ENCODE data around the gene ATXN3L.

The ATXN3L gene

DNA sequence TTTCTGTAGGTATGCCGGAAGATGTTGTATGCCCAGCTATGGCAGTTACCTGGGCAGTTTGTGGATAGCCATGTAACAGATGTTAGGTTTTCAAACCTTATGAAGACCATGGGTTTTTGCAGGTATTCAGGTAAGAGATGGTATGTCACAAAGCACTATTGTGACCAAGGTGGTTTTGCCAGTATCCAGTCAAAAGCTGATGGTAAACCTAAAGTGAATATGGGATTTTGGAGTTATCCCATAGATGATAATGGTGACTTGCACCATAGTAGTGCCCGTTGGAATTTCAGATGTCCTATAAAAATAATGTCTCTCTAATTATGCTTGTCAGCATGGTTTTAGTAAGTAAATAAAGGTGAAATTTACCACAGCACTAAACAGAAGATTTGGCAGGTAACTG is at the start of gene ATXN3L:
TSS of gene ATXN3L (minus strand) at position 101 of the 400 bp plus-strand sequence. CDS start 119 bp downstream, outside the sequence.
- DNase-seq: no peak

DNA sequence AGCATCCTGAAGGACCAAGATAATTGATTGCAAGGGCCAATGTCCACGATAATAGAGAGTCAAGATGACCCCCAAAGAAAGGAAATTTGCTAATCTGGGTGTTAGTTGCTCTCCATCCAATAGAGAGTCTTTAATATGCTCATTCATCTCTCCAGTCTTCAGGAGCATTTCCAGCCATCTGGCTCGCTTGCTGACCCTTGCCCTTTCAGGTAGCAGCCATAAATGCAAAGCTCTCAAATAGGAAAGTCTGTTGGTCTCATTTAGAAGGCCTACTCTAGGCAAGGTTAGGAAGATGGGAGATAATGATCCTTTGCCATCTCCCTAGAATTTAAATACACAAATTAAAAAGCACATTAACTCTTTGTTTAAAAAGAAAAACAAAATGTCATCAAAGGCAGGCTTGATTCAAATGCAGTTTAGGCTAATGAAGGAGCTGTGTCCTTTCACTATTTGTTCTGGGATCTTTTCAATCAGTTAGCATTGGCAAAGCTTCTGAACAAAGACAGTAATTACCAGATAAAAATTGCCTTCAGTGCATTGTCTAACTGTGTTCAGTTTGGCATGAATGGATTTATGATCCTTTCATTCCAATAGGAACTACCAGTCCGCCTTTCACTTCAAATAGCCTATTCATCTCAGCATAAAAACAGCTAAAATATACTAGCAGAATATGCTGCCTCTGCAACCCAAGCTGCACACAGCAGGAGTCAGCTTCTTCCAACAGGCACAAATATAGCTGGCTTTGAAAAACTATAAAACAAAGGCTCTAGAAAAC is 49.6 kb upstream of the ATXN3L start:
- DNase-seq: no peak

DNA sequence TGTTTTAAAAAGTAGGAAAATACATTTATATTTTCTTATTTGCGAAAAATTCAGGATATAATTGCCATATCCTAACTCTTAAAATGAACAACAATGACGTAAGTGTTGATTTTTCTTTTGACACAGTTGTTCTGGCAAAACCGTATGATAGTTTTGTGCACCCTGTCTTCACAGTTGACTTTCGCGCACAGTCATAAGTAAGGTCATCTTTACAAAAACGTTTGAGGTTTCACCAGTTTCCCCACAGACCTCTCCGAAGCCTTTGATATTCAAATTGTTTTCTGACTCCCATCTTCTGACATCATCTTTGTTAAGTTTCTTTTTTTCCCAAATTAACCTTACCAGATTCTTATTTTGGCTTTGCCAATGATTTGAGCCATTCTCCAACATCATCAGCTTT is 48.1 kb upstream of the ATXN3L start:
- DNase-seq: no peak

DNA sequence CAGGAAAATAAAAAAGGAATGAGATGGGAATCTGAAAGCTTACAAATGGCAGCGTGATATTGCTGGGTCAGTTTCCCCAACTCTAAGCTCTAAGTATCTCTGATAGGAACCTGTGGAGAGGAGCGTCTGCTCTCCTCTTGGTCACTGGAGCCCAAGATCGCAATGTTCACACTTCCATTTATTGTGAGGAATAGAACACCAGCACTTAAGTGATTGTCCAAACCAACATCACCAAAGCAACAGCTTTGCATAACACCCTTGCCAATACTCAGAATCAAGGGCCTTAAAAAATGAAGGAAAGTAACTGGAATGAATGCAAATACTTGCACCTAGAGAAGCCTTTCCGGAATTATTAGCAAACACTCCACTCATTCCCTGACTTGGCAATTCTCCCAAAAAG is 46.8 kb upstream of the ATXN3L start:
- DNase-seq: no peak

DNA sequence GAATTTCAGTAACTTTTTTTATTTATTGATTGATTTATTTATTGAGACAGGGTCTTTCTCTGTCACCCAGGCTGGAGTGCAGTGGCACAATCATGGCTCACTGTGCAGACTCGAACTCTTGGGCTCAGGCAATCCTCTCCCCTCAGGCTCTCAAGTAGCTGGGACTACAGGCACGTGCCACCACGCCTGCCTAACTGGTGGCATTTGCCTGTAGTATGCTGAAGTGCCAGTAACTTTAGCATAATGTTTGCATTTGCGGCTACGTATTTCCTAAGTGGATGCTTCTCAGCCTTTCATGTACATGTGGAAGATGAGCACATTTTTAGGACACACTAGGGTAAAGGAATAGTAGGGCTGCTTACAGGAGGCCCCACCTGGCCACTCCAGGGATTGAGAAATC is 45.3 kb upstream of the ATXN3L start:
- no peak for DNase-seq

DNA sequence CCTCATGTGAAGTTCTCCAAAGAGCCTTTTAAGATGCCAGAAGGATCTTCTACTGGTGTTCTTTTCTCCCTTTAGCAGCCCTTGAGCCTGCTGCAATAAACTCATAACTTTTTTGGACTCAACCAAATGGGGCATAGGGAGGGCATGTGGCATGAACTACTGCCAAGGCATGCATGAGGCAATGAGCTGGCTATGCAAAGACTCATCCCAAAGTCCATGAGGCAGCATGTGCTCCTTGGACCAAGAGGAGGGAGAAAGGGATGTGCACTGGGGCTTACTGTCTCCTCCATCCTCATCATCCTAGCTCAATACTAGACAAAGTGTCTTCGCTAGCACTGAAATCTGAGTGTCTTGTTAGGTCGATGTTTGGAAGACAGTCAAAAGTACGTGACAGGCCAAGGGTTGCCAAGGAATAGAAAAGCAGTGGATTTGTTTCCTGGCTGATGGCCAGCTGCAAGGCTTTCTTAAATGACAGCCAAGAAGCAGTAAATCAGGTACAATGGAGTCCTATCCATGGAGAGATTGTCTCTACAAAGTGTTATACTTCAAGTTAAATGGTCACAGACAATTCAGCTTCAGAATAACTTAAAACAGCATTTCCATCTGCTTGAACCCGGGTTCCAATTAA is 44.5 kb upstream of the ATXN3L start:
- DNase-seq: no peak

DNA sequence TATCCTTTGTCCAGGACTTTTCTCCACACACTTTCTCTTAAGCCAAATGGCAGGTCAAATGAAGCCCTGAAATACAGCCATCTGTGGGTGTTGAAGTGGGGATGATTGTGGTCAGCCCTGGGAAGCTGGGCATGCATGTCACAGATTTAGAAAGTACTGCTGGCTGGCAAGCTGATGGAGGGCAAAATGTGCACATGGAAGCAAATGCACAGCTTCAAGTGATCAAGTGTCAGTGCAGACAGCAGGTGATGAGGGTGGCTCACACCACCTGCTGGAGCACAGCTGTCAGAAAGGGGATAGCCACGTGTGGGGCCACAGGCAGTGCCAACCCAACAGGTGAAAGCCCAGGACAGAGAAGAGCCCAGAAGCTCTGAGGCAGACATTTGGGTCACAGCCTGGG is 40.3 kb upstream of the ATXN3L start:
- no peak for DNase-seq

DNA sequence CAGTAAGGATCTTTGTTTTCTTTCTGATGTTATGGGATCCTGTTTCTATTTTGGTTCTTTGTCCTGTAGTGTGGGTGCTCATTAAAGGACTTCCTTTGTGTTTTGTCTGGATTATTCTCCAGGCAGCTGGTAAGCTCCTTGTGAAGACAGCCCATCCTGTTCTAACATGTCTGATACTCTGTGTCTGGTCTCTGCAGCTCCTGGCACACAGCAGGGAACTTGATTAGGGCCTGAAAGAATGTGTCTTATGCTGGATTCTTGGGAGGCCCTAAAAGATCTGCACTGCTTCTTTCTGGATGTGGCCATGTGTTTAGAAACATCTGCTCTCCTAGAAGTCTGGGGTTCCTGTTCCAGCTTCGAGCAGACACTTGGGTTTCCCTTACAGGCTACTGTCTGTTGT is 38.1 kb upstream of the ATXN3L start:
- DNase-seq: no peak

DNA sequence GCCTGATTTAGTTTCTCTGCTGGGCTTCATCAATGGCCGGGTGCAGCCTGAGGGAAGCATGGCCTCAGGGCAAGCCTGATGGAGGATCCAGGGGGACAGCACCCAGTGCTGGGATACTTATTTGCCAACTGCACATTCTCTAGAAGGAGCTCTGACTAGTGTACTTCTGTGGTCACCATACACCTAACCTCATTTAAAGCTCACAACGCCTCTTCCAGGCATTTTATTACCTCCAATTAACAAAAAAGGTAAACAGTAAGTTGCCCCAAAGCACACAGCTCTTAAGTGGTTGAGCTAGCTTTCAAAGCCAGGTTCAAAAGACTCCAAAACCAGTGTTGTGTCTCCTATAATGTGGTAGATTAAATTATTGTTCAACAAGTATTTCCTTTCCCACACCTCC is 26.8 kb upstream of the ATXN3L start:
- DNase-seq: no peak

DNA sequence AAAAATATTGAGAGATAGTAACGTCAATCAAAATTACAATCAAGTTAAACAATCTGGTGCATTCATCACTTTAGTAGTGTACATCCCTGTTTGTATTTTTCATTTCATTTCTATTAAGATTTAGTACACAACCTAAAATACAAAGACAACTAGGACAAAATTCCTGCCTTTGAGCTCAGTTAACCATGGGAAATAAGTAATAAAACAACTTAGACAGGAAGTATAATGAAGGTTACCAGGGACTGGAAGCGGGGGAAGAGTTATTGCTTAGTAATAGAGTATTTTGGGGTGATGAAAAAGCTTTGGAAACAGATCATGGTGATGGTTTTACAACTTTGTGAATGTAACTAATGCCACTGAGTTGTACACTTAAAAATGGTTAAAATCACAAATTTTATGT is 25.6 kb upstream of the ATXN3L start:
- DNase-seq: no peak

DNA sequence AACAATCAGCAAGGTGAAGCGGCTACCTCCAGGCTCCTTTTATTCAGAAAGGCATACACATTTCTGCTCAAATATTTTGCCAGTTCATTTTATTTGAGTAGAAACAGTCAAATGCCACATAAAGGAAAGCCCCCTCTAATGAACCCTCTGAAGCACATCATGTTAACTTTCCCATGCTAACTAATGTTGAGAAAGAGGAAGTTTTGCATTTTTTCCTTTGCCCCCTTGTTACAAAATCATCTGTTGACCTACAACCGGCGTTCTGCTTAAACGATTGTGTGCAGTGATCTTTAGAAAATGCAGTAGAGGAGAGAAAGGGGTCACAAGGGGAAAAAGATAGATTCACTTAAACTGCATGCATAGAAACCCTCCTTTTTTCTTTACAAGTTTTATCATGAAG is 25.2 kb upstream of the ATXN3L start:
- DNase-seq: no peak

DNA sequence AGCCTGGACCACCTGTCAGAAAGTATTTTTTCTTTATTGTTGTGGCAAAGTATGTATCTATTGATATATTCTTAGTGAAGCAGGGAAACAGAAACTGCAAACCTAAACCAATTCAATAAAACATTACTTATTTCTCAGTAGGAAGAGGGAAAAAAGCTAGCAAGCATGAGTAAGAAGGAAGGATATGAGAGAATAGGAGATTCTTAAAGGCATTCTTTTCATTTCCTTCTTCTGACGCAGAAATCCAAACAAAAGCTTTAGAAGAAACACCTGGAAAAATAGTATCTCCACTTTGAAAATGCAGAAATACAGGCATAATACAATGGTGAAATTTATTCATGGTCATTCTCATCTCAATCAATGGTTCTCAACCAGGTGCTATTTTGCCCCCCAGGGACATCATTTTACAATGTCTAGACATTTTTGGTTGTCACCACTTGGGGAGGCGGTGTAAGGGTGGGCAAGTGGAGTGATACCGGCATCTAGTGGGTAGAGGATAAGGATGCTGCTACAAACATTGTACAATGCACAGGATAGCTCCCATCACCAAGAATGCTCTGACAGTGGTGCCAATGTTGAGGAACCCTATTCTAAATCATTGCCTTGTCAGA is 21.7 kb upstream of the ATXN3L start:
- no peak for DNase-seq

DNA sequence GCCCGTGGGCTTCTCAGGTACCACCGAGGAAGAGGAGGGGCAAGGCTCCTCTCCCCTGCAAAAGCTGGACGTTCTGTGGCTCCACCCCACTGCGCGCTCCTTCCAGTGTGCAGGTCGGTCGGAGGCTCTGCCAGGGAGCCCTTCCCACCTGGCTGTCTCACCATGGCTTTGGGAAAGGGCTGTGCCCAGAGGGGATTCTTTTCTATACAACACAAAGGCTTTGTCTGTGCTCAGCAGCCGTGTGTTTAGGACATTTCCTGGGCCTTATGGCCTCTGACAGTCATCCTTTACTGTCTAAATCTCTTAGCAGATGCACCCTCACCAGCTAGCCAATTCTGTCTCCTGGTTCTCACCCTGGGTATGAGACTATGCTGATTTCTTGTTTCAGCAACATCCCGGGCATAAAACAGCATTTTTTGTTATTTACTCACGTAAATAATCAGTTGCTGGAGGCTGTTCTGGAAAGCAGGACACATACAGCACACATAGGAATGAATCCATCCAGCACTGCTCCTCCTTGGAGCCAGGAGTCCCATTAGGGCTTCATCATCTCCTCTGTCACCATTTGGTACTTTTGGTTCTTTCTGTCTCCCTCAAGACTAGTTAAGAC is 20.4 kb upstream of the ATXN3L start:
- DNase-seq: no peak

DNA sequence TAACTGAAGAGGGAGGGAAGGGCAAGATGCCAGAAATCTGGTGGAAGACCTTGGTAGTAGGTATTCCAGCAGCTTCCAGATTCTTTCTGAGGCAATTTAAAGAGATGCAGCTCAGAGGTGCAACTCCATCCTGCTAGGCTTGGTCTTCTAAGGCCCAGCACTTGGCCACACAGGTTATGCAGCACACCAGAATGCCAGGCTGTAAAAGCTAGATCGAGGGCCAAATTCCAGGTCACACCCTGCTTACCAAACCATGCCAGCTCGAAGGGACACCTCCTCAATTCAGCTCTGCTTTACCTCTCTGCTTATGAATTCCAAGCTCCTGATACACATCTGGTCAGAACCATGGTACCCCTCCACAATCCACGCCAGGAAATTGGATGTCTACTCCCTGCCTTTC is 19.8 kb upstream of the ATXN3L start:
- DNase-seq: no peak

DNA sequence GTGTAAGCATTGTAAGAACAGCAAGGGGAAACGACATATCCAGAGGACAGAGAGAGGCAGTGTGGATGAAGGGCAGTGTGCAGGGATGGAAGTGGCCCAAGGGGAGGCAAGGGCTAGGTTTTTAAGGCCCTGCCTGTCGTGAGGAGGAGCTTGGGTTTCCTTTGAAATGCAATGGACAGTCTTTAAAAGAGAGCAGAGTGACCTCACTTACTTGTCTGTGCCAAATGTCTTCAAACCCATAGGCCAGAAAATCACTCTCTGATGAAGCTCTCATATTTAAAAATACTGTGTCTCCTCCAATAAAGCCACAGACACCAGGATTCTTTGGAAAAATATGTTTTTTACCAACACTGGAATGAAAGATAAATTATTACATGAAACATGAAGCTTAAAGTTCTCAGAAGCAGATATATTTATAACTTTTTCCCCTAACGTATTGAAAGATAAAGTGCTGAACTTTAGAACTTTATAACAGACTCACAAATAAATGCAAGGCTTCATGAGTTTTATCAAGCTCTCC is 19.2 kb upstream of the ATXN3L start:
- DNase-seq: no peak

DNA sequence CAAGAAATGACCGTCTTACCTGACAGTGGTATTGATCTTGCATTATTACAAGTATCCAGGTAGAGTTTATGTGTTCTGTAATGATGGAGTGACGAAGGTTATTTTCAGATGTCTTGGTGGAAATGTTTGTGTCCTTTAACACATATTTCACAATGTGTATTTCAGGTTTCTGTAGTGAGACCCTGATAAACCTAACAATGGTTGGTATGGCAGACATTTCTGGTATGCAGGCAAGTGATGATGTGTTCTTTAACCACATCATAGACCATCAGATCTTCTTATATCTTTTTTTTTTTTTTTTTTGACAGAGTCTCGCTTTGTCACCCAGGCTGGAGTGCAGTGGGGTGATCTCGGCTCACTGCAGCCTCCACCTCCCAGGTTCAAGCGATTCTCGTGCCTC is 14.6 kb upstream of the ATXN3L start:
- DNase-seq: no peak

DNA sequence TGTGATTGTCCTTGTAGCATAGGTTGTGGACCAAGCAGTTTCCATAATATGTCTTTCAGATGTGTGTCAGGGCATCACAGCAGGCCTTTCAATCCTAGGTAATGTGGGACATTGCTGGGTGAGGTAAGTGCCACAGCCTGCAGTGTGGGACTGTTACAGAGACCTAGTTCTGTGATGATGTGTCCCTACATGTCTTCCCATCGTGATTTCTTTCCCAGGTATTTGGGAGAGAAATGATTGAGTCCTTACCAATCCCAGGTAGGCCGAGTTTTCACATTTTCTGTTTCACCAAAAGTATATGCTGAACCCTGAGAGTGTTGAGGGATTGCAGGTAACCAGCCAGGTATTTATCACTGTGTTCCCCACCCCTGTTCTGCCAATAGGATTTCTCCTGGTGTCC is 10.6 kb upstream of the ATXN3L start:
- DNase-seq: no peak

DNA sequence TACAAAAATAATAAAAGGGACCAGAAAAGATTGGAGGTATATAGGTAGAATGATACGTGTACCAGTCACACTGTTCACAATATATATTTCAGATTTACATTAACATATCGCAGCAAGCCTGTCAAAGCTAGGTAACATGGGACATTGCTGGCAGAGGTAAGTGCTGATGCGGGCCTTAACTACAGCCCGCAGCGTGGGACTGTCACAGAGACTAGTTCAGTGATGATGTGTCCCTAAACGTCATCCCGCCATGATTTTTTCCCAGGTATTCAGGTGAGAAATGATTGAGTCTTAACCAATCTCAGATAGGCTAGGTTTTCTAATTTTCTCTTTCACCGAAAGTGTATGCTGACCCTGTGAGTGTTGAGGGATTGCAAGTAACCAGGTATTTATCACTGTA is 7.8 kb upstream of the ATXN3L start:
- DNase-seq: no peak

DNA sequence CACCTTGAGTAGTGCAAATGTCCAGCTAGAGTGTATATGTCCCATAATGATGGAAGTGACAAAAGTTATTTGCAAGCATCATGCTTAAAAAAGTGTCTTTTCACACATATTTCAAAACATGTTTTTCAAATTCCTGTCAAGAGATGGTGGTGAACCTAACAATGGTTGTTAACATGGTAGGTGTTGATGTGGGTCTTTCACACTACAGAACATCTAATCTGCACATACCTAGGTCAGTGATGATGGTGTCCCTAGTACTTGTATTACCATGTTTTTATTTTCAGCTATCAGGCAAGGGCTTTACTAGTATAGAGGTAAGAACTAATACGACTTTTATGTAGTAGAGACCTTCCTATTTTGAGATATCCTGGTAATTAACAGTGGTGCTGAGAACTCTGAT is 3.4 kb upstream of the ATXN3L start:
- DNase-seq: no peak

DNA sequence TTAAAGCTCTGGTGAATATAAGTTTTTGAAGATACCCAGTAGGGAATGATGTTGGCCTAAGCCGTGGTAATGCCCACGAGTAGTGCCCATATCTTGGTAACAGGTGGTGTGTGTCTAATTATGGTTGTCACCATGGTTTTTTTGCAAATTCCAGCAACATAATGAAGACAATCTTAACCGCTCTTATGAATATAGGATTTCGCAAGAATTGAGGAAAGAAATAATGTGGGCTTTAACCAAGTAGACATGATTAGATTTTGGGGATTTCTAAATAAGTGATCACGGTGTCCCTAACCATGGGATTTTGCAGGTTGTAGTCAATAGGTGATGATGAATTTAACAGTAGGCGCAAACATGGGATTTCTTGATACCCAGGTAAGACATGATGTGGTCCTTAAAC is 2.5 kb downstream of the ATXN3L start:
- DNase-seq: no peak

DNA sequence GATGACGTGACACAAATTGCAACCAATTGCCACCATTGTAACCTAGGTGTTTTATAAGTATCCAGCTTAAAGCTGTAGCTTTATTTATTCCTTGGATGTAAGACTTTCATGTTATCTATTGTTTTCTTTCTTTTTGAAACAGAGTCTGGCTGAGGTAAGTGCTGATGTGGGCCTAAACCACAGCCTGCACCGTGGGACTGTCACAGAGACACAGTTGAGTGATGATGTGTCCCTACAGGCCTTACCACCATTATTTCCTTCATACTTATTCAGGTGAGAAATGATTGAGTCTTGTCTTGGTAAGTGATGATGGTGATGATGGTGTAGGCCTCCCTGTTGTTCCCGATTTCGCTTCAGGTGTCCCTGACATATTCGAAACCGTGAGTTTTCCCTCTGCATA is 8.3 kb downstream of the ATXN3L start:
- DNase-seq: no peak

DNA sequence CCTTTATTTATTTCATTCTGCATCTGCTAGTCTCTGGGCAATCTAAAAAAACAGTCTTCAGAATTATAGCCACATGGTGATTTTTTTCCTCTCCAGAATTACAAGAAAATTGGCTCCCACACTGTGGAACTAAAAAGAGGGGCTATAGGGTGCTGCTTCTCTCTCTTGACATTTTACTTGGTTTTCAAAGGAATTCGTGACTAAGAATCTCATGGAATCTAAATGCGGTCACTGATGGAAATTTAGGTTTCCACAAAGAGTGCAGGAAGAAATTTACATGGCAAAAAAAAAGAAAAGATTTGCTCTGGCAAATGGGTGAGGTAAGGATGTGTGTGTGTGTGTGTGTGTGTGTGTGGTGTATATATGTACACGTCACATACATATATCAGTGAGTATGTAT is 10.2 kb downstream of the ATXN3L start:
- DNase-seq: no peak

DNA sequence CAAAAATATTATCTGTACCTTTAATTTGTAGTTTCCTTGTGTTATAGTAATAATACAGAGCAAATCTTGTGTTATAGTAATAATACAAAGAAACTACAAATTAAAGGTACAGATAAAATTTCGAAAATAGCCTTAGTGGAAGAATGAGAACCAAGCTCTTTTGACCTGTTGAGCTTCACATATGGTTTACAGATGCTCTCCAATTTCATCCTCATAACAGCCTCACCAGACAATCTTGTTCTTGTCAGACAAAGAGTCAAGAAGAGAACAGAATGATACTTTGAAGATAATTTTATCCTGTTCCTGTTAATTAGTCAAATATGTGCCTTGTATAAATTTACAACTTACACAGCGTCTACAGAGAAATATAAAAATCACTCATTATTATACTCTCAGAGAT is 12.8 kb downstream of the ATXN3L start:
- DNase-seq: no peak

DNA sequence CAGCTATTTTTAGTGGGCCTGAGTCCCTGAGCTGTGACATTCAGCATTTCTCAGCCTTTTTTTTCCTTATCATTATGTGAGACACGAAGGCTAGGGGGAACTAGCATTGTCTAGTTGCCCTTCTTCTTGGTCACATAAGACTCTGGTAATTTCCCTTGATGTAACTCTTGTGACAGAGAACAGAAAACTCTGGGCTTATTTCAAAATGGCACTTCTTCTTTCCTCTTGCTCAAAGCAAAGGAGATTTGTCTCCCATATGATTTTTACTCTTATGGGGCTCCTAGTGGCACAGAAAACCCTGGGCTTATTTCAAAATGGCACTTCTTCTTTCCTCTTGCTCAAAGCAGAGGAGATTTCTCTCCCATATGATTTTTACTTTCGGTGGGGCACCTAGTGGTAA is 14.7 kb downstream of the ATXN3L start:
- DNase-seq: no peak

All from activated naive CD4-positive, alpha-beta T cell treated with Interleukin-2 at 50 U/mL for 16 hours (primary cell).